Activated T-cell treated with anti-CD3 and anti-CD28 coated beads for 1 hour (primary cell): ENCODE data around the gene YPEL3.
"Not testable (repeated sequence)": the region's sequence is repeated elsewhere in the genome, so short reads cannot be mapped to it uniquely, and the experiment has no call there.

Experiments used
- DNase-seq: peaks from one replicate; pipeline ENCODE4 v3.0.0-alpha.2; 2020; ENCODE audit warnings: low read depth

Gene YPEL3

GRCh38 chr16:30096105-30096861, at the start of gene YPEL3:
Gene YPEL3, minus strand, starts transcription at chr16:30096213. Its CDS starts 731 bp downstream, at chr16:30095482.
- DNase-seq = peak; percentile 79

GRCh38 chr16:30145657-30146056, 49.6 kb upstream of the YPEL3 start:
- no peak for DNase-seq

GRCh38 chr16:30144917-30145316, 48.9 kb upstream of the YPEL3 start:
- DNase-seq = no peak

GRCh38 chr16:30144017-30144416, 48.0 kb upstream of the YPEL3 start:
- DNase-seq = no peak

- DNase-seq = no peak
These were observed 47.3 kb upstream of the YPEL3 start for GRCh38 chr16:30143347-30143702.

- DNase-seq = no peak
These were observed 46.8 kb upstream of the YPEL3 start for GRCh38 chr16:30142672-30143346.

GRCh38 chr16:30141750-30142149, 45.7 kb upstream of the YPEL3 start:
- no peak for DNase-seq

GRCh38 chr16:30139583-30140481, 43.8 kb upstream of the YPEL3 start:
- DNase-seq = no peak

- no peak for DNase-seq
These were observed 41.9 kb upstream of the YPEL3 start for GRCh38 chr16:30137897-30138296.

- DNase-seq = no peak
These were observed 41.1 kb upstream of the YPEL3 start for GRCh38 chr16:30136971-30137605.

GRCh38 chr16:30132591-30132990, 36.6 kb upstream of the YPEL3 start:
- DNase-seq = no peak

- DNase-seq = no peak
These were observed 36.0 kb upstream of the YPEL3 start for GRCh38 chr16:30131869-30132475.

- no peak for DNase-seq
These were observed 32.0 kb upstream of the YPEL3 start for GRCh38 chr16:30127993-30128392.

GRCh38 chr16:30125690-30126089, 29.7 kb upstream of the YPEL3 start:
- DNase-seq = not testable (repeated sequence)

GRCh38 chr16:30124985-30125379, 29.0 kb upstream of the YPEL3 start:
- DNase-seq = no peak

- DNase-seq = no peak
These were observed 26.7 kb upstream of the YPEL3 start for GRCh38 chr16:30122604-30123160.

GRCh38 chr16:30121741-30122571, 25.9 kb upstream of the YPEL3 start:
- DNase-seq = no peak

- DNase-seq = no peak
These were observed 24.5 kb upstream of the YPEL3 start for GRCh38 chr16:30120340-30121105.

GRCh38 chr16:30119428-30119827, 23.4 kb upstream of the YPEL3 start:
- DNase-seq = no peak

GRCh38 chr16:30117768-30118167, 21.8 kb upstream of the YPEL3 start:
- DNase-seq = no peak
